ENCODE measurements around the gene GPR149.
A peak's percentile ranks its signal among the peaks of the same experiment; 100 is the strongest.
"Not testable (repeated sequence)": the region's sequence is repeated elsewhere in the genome, so short reads cannot be mapped to it uniquely, and the experiment has no call there.

GPR149 gene

GRCh38 chr3:154430014-154430413 lies at the start of gene GPR149:
Gene GPR149, minus strand, starts transcription at chr3:154430190. Its CDS starts 575 bp downstream, at chr3:154429615.
- peak; percentile 74 to 90 for DNase-seq

- no peak for DNase-seq
These were observed 43.8 kb upstream of the GPR149 start for GRCh38 chr3:154473769-154474168.

- DNase-seq: peak in 1 of 2 experiments; percentile 43
These were observed 39.6 kb upstream of the GPR149 start for GRCh38 chr3:154469585-154469984.

GRCh38 chr3:154464440-154465190 lies 34.6 kb upstream of the GPR149 start:
- DNase-seq: no peak

GRCh38 chr3:154458560-154458959 lies 28.6 kb upstream of the GPR149 start:
- no peak for DNase-seq

- not testable (repeated sequence) for DNase-seq
These were observed 9.1 kb upstream of the GPR149 start for GRCh38 chr3:154439081-154439480.

GRCh38 chr3:154431043-154431442 lies 1.1 kb upstream of the GPR149 start:
- DNase-seq: no peak

GRCh38 chr3:154428286-154429206 lies 1.4 kb downstream of the GPR149 start:
- DNase-seq: peak; percentile 67 to 74

GRCh38 chr3:154427685-154428285 lies 2.2 kb downstream of the GPR149 start:
- DNase-seq: peak; percentile 73 to 75

- no peak for DNase-seq
These were observed 7.3 kb downstream of the GPR149 start for GRCh38 chr3:154422694-154423093.

- no peak for DNase-seq
These were observed 8.9 kb downstream of the GPR149 start for GRCh38 chr3:154421083-154421482.

- no peak for DNase-seq
These were observed 31.7 kb downstream of the GPR149 start for GRCh38 chr3:154398084-154398967.

- DNase-seq: no peak
These were observed 40.1 kb downstream of the GPR149 start for GRCh38 chr3:154389861-154390260.

- no peak for DNase-seq
These were observed 45.5 kb downstream of the GPR149 start for GRCh38 chr3:154384479-154384878.

GRCh38 chr3:154378311-154378710 lies 51.7 kb downstream of the GPR149 start:
- DNase-seq: no peak

GRCh38 chr3:154367221-154367620 lies 62.8 kb downstream of the GPR149 start:
- DNase-seq: no peak

GRCh38 chr3:154364849-154365248 lies 65.1 kb downstream of the GPR149 start:
- DNase-seq: no peak

GRCh38 chr3:154361099-154361498 lies 68.9 kb downstream of the GPR149 start:
- no peak for DNase-seq

- DNase-seq: no peak
These were observed 74.0 kb downstream of the GPR149 start for GRCh38 chr3:154356009-154356408.

- no peak for DNase-seq
These were observed 80.8 kb downstream of the GPR149 start for GRCh38 chr3:154349223-154349622.

GRCh38 chr3:154345422-154346122 lies 84.4 kb downstream of the GPR149 start:
- no peak for DNase-seq

- no peak for DNase-seq
These were observed 91.4 kb downstream of the GPR149 start for GRCh38 chr3:154338570-154338969.

All from NCI-H524 (cell line).